ENCODE results near the gene FGF14.

GRCh38 chr13:102017248-102017647 lies 384.6 kb downstream of the FGF14 start:
- TF ChIP-seq CTCF (IDR thresholded peaks at IDR 0.05) (no peak), POLR2A (IDR thresholded peaks at IDR 0.05) (no peak)
